IMR-90 (cell line): ENCODE measurements around the gene DOCK2. TPM values are rescaled to one million over a fixed set of nuclear protein-coding genes. Genes with fewer than 3 reads are reported as not detected.

Experiments
- ATAC-seq: fragments of 200-7000 bp; cut with Tn5 transposase; 2 replicates; pipeline ENCODE4 v1.9.1; 2020; ENCODE audit warnings: low read depth, mild to moderate bottlenecking, moderate library complexity
- BruUV-seq: library from RNA; stranded (reverse); fragments of 400-500 nt; replicated peaks from 2 replicates; lab custom pipeline; 2021; lab: Mats Ljungman, UMichigan
- CTCF ChIA-PET: fragments of 300-600 bp; formaldehyde crosslinking; extraction: SDS; loops from one replicate; lab custom pipeline; 2021; ENCODE audit warnings: antibody characterized with exemption; lab: Yijun Ruan, JAX
- POLR2A ChIA-PET: fragments of 300-600 bp; sonication (Branson Sonifier 250); formaldehyde crosslinking; loops from one replicate; lab custom pipeline; 2022; ENCODE audit warnings: antibody characterized with exemption; ENCODE audit not compliant: unreplicated experiment; lab: Charles Lee
- DNase-seq: peaks from one replicate; pipeline ENCODE4 v3.0.0; 2013
- H2AFZ ChIP-seq: replicated peaks from 2 replicates; pipeline ENCODE3; 2013; ENCODE audit warnings: low read length, mild to moderate bottlenecking; ENCODE audit not compliant: poor library complexity
- H2AK5ac ChIP-seq: 2 replicates; pipeline ENCODE4 v1.6.1; 2013; ENCODE audit warnings: low read depth, low read length, inconsistent platforms
- H2AK9ac ChIP-seq: replicated peaks from 2 replicates; pipeline ENCODE3; 2013; ENCODE audit warnings: mild to moderate bottlenecking, low read depth, low read length, moderate library complexity; ENCODE audit not compliant: poor library complexity
- H2BK120ac ChIP-seq: 2 replicates; pipeline ENCODE4 v1.6.1; 2013; ENCODE audit warnings: low read depth, low read length, inconsistent platforms
- H2BK15ac ChIP-seq: 3 replicates; pipeline ENCODE4 v1.6.1; 2013; ENCODE audit warnings: low read depth, low read length, inconsistent platforms
- H2BK20ac ChIP-seq: 2 replicates; pipeline ENCODE4 v1.6.1; 2013; ENCODE audit warnings: low read depth, mild to moderate bottlenecking, inconsistent platforms, low read length, moderate library complexity
- H2BK5ac ChIP-seq: 2 replicates; pipeline ENCODE4 v1.6.1; 2013; ENCODE audit warnings: mild to moderate bottlenecking, low read depth, low read length, inconsistent platforms; ENCODE audit not compliant: poor library complexity, severe bottlenecking
- H3K14ac ChIP-seq: replicated peaks from 2 replicates; pipeline ENCODE4 v1.6.1; 2013; ENCODE audit warnings: low read depth, low read length, inconsistent platforms
- H3K18ac ChIP-seq: 2 replicates; pipeline ENCODE4 v1.6.1; 2013; ENCODE audit warnings: low read depth, low read length, control low read depth
- H3K23ac ChIP-seq: 2 replicates; pipeline ENCODE4 v1.6.1; 2013; ENCODE audit warnings: low read depth, low read length, inconsistent platforms
- H3K27ac ChIP-seq: 2 replicates; pipeline ENCODE4 v1.5.1; 2013; ENCODE audit warnings: mild to moderate bottlenecking, control low read depth, low read length; ENCODE audit not compliant: insufficient read depth
- H3K27me3 ChIP-seq: 2 replicates; pipeline ENCODE4 v1.6.1; 2013; ENCODE audit warnings: low read length; ENCODE audit not compliant: control insufficient read depth, insufficient read depth
- H3K36me3 ChIP-seq: 2 replicates; pipeline ENCODE4 v1.6.1; 2013; ENCODE audit warnings: low read length, mixed read lengths; ENCODE audit not compliant: control insufficient read depth, insufficient read depth
- H3K4ac ChIP-seq: 2 replicates; pipeline ENCODE4 v1.6.1; 2013; ENCODE audit warnings: low read depth, low read length, inconsistent platforms
- H3K4me1 ChIP-seq: 2 replicates; pipeline ENCODE4 v1.6.1; 2013; ENCODE audit warnings: low read length, mixed read lengths; ENCODE audit not compliant: control insufficient read depth, insufficient read depth
- H3K4me2 ChIP-seq: 2 replicates; pipeline ENCODE4 v1.6.1; 2013; ENCODE audit warnings: low read depth, mild to moderate bottlenecking, control low read depth, low read length, moderate library complexity
- H3K4me3 ChIP-seq: 2 replicates; pipeline ENCODE4 v1.5.1; 2013; ENCODE audit warnings: low read depth, mild to moderate bottlenecking, control low read depth, low read length, moderate library complexity; ENCODE audit not compliant: insufficient read depth
- H3K56ac ChIP-seq: 2 replicates; pipeline ENCODE4 v1.6.1; 2013; ENCODE audit warnings: low read length, inconsistent platforms; ENCODE audit not compliant: insufficient read depth; ENCODE audit errors: extremely low read depth
- H3K79me1 ChIP-seq, 2 experiments: 2 replicates each; pipeline ENCODE4 v1.6.1; 2013; ENCODE audit warnings: low read length in 2 of 2, inconsistent platforms in 1 of 2, low read depth in 1 of 2
- H3K9ac ChIP-seq: 2 replicates; pipeline ENCODE4 v1.6.1; 2013; ENCODE audit warnings: low read depth, low read length, control low read depth
- H3K9me1 ChIP-seq: 2 replicates; pipeline ENCODE4 v1.6.1; 2013; ENCODE audit warnings: low read length, inconsistent platforms; ENCODE audit not compliant: insufficient read depth
- H3K9me3 ChIP-seq: 2 replicates; pipeline ENCODE4 v1.6.1; 2013; ENCODE audit warnings: low read length; ENCODE audit not compliant: control insufficient read depth, insufficient read depth
- H4K20me1 ChIP-seq: 2 replicates; pipeline ENCODE4 v1.6.1; 2013; ENCODE audit warnings: low read length, inconsistent platforms; ENCODE audit not compliant: insufficient read depth
- H4K5ac ChIP-seq: 2 replicates; pipeline ENCODE4 v1.6.1; 2013; ENCODE audit warnings: mild to moderate bottlenecking, low read depth, low read length, control low read depth
- H4K8ac ChIP-seq, 2 experiments: 2 replicates each; pipeline ENCODE4 v1.6.1; 2013; ENCODE audit warnings: low read depth in 2 of 2, low read length in 2 of 2, control low read depth in 1 of 2, inconsistent platforms in 1 of 2
- H4K91ac ChIP-seq: 2 replicates; pipeline ENCODE4 v1.6.1; 2013; ENCODE audit warnings: low read depth, low read length, inconsistent platforms; ENCODE audit not compliant: insufficient read depth
- CEBPB ChIP-seq: IDR thresholded peaks from 2 replicates; pipeline ENCODE4 v1.6.1; 2012; ENCODE audit warnings: low read depth, low read length, improper control_type of control experiment
- CHD1 ChIP-seq: IDR thresholded peaks from 2 replicates; pipeline ENCODE4 v1.6.1; 2012; ENCODE audit warnings: low read depth, low read length, improper control_type of control experiment
- CTCF ChIP-seq: conservative IDR thresholded peaks from 2 replicates; pipeline ENCODE4 v1.5.1; 2012; ENCODE audit warnings: mild to moderate bottlenecking, low read depth, low read length, improper control_type of control experiment
- ELK1 ChIP-seq: fragments of 150-350 bp; IDR thresholded peaks from 2 replicates; pipeline ENCODE4 v1.6.1; 2016; ENCODE audit warnings: low read depth, mild to moderate bottlenecking, low read length, moderate library complexity, borderline replicate concordance
- FOS ChIP-seq: fragments of 150-350 bp; IDR thresholded peaks from 2 replicates; pipeline ENCODE4 v1.6.1; 2016; ENCODE audit warnings: low read depth, low read length
- MAZ ChIP-seq: IDR thresholded peaks from 2 replicates; pipeline ENCODE4 v1.6.1; 2012; ENCODE audit warnings: low read depth, mild to moderate bottlenecking, low read length, improper control_type of control experiment, moderate library complexity, borderline replicate concordance
- MXI1 ChIP-seq: IDR thresholded peaks from 2 replicates; pipeline ENCODE4 v1.6.1; 2012; ENCODE audit warnings: low read depth, mild to moderate bottlenecking, low read length, moderate library complexity, borderline replicate concordance
- NFE2L2 ChIP-seq: fragments of 150-350 bp; IDR thresholded peaks from 2 replicates; pipeline ENCODE4 v1.6.1; 2016; ENCODE audit warnings: low read depth, mild to moderate bottlenecking, low read length
- POLR2A ChIP-seq: IDR thresholded peaks from 2 replicates; pipeline ENCODE4 v1.6.1; 2012; ENCODE audit warnings: mild to moderate bottlenecking, low read depth, low read length
- RAD21 ChIP-seq: IDR thresholded peaks from 2 replicates; pipeline ENCODE4 v1.6.1; 2012; ENCODE audit warnings: low read length, improper control_type of control experiment
- RCOR1 ChIP-seq: IDR thresholded peaks from 2 replicates; pipeline ENCODE4 v1.6.1; 2012; ENCODE audit warnings: mild to moderate bottlenecking, low read length, improper control_type of control experiment; ENCODE audit not compliant: insufficient replicate concordance
- RFX5 ChIP-seq: IDR thresholded peaks from 2 replicates; pipeline ENCODE4 v1.8.0; 2012; ENCODE audit warnings: low read depth, mild to moderate bottlenecking, low read length, moderate library complexity
- SMC3 ChIP-seq: fragments of 150-350 bp; IDR thresholded peaks from 2 replicates; pipeline ENCODE4 v1.6.1; 2016; ENCODE audit warnings: low read depth, mild to moderate bottlenecking, antibody characterized with exemption, low read length, moderate library complexity
- USF2 ChIP-seq: fragments of 150-350 bp; IDR thresholded peaks from 2 replicates; pipeline ENCODE4 v1.6.1; 2017; ENCODE audit warnings: mild to moderate bottlenecking, antibody characterized with exemption, low read length, low read depth
- WGBS, 2 experiments: methylation state at CpG; one replicate each; pipeline versions ENCODE4 v1.1.5 to v1.1.7; 2013; ENCODE audit warnings: missing lambda C conversion rate in 2 of 2; ENCODE audit not compliant: insufficient read length in 1 of 2; ENCODE audit errors: extremely low coverage in 2 of 2; 5-methylcytosine and 5-hydroxymethylcytosine counted together
- dilution Hi-C: fragments of 300-500 bp; cut with HindIII; formaldehyde crosslinking; loops from one replicate; pipeline ENCODE4 v1.14.3; 2018; ENCODE audit warnings: low sequenced_read_pairs; ENCODE audit not compliant: unreplicated experiment
- in situ Hi-C: fragments of 300-500 bp; cut with MboI; formaldehyde crosslinking; loops from 3 replicates; pipeline ENCODE4 v1.14.3; 2019; ENCODE audit warnings: low sequenced_read_pairs, inconsistent platforms, mixed read lengths
- intact Hi-C: fragments of 100-400 bp; cut with micrococcal nuclease; formaldehyde crosslinking; loops from 2 replicates; pipeline ENCODE4 v1.10.0; 2022
- polyA plus RNA-seq, 3 experiments: library from polyadenylated mRNA; depleted of rRNA; stranded (reverse); fragments of >200 nt; gene quantifications; 2 replicates each; pipeline ENCODE4 v1.2.3, GENCODE V29; 2012; ENCODE audit warnings: low replicate concordance in 1 of 3
- total RNA-seq: library from RNA; depleted of rRNA; stranded (reverse); fragments of >200 nt; gene quantifications from 2 replicates; pipeline ENCODE4 v1.2.3, GENCODE V29; 2012

DOCK2 gene
- total and polyA plus RNA-seq, 2 of the 4 experiments (the other 2 are of a cell fraction): 0.72 to 3.0 TPM

GRCh38 chr5:169827769-169828168 lies 190.7 kb downstream of the DOCK2 start:
- H3K4me1 ChIP-seq: no peaks in the 10 kb centered on the region
- no CpG with 5 or more reads among the region's 3 CpGs for WGBS, 2 experiments
- no peak overlapping the region for H2BK20ac ChIP-seq
- H2BK120ac ChIP-seq: no peak overlapping the region
- H3K27me3 ChIP-seq: no peaks in the 10 kb centered on the region
- H4K5ac ChIP-seq: no peak overlapping the region
- H2AK9ac ChIP-seq: no peak overlapping the region
- H3K27ac ChIP-seq: no peak overlapping the region
- no peaks in the 10 kb centered on the region for H4K20me1 ChIP-seq
- no peak overlapping the region for H3K4me3 ChIP-seq
- no peak for TF ChIP-seq FOS
- TF ChIP-seq POLR2A: no peak
- TF ChIP-seq USF2: no peak
- no peak for TF ChIP-seq ELK1
- TF ChIP-seq NFE2L2: no peak
- no peak for TF ChIP-seq RCOR1
- no peak for TF ChIP-seq MAZ
- TF ChIP-seq MXI1: no peak
- TF ChIP-seq RFX5: no peak
- no peak for TF ChIP-seq RAD21
- no peak for TF ChIP-seq CEBPB
- no peak for TF ChIP-seq SMC3
- TF ChIP-seq CHD1: no peak
- no peak for TF ChIP-seq CTCF
- ATAC-seq: peak; percentile 65
- POLR2A ChIA-PET: no interaction called here
- no peak overlapping the region for H2BK15ac ChIP-seq
- H3K79me1 ChIP-seq: no peaks in the 10 kb centered on the region
- CTCF ChIA-PET: interaction anchor here (1.1 to 1.5 kb wide), 3 partner anchors 121 to 153 kb away, joined by 3 to 4 read pairs (median 3); no protein-coding TSS in a partner anchor
- no peaks in the 10 kb centered on the region for H3K9me3 ChIP-seq
- H3K23ac ChIP-seq: no peak overlapping the region
- no peak overlapping the region for H2AFZ ChIP-seq
- no peaks in the 10 kb centered on the region; the same call in 1 of the 2 replicates for H3K9me1 ChIP-seq
- BruUV-seq: no TSS peak
- no peak overlapping the region for H3K14ac ChIP-seq
- no peak overlapping the region for H3K18ac ChIP-seq
- no peak overlapping the region for H2AK5ac ChIP-seq
- DNase-seq: peak; percentile 14
- intact Hi-C loops: no loop called here
- H3K56ac ChIP-seq: no peak overlapping the region
- H3K36me3 ChIP-seq: no peaks in the 10 kb centered on the region
- in situ Hi-C loops: no loop called here
- no peak overlapping the region for H2BK5ac ChIP-seq
- H3K9ac ChIP-seq: no peak overlapping the region
- dilution Hi-C loops: no loop called here
- no peak overlapping the region for H4K8ac ChIP-seq
- no peak overlapping the region for H4K91ac ChIP-seq
- H3K4me2 ChIP-seq: no peak overlapping the region
- H3K4ac ChIP-seq: no peak overlapping the region
